ENCODE results near the gene UBE2O.

The UBE2O gene

DNA sequence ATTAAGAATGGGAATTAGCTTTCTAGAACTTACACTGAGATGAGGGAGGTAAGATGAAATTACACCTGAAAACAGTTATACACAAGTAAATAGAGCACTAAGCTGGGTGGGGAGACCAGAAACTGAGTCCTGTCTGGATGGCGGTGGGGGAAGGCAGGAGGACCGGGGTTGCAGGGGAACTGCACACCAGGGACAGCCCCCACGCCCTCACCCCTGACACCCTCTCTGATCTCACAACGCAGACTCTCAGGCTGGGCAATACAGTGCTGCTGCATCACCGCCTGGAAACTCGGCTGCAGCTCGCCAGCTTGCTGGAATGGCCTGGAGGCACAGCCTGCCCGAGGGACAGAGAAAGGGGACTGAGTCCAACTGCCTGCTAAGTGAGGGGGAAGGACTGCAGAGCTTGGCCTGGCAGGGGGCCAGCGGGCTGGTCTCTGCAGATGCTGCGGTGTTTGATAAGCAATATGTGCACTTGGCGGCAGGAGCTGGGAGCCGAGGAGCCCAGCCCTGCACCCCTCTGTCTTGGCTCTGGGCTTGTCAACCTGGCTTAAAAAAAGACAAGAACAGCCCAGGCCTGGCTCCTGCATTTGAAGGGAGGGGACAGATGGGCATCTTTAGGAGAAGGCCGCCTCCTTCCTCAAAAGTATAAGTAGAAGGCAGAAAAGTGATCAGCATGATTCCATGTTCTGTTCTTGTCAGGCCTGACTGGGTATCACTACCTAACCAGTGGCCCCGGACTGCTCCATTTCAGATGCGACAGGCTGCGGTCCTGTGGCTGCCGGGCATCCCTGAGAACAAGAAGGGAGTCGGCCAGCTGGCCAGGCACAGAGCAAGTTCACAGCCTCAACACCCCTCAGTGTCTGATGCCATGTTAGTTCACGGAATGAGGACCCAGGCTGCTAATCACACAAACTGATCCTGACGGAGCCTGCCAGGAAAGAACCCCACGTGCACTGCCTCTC lies 38.3 kb downstream of the UBE2O start:
- no peak for DNase-seq (ENCODE audit: low read depth)

DNA sequence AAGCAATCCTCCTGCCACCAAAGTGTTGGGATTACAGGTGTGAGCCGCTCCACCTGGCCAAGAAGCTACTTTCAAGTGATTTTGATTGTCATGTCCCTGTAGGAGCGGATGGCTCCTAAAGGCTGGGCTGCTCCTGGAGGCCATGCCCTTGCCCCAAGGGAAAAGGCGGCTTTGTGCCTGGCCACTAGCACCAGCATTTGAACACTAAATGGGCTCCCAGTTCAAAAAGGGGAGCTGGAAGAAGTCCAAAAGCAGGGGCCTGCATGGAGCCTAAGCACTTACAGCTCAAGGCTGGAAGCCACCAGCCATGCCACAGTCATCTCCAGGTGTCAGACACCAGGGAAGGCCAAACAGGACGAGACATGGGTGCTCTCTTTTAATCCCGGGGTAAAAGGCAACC lies 41.7 kb downstream of the UBE2O start:
- DNase-seq (ENCODE audit: low read depth): no peak

DNA sequence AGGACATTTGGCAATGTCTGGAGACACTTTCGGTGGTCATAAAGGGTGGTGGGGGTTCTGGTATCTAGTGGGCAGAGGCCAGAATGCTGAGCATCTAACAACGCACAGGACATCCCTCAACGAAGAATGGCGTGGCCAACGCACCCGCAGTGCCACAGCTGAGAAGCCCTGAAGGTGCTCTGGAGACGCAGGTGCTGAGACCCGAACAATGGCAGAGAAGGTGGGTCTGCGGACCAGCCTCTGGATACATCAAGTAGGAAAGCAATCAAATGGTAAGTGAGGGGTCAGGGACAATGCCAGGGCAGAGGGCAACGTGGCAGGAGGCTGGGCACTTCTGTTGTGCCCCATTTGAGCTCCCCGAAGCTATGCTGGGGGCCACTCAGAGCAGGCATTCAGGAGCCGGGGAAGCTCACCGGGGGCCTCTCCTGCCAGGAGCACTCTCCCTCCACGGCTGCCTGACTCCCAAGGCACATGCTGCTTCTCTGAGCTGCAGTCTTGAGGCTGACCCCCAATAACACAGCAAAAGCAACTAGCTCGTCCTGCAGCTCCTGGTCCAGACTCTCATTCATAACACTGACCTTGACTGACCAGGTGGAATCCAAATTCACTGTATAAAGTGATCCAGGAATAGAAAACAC lies 42.5 kb downstream of the UBE2O start:
- DNase-seq (ENCODE audit: low read depth): no peak

DNA sequence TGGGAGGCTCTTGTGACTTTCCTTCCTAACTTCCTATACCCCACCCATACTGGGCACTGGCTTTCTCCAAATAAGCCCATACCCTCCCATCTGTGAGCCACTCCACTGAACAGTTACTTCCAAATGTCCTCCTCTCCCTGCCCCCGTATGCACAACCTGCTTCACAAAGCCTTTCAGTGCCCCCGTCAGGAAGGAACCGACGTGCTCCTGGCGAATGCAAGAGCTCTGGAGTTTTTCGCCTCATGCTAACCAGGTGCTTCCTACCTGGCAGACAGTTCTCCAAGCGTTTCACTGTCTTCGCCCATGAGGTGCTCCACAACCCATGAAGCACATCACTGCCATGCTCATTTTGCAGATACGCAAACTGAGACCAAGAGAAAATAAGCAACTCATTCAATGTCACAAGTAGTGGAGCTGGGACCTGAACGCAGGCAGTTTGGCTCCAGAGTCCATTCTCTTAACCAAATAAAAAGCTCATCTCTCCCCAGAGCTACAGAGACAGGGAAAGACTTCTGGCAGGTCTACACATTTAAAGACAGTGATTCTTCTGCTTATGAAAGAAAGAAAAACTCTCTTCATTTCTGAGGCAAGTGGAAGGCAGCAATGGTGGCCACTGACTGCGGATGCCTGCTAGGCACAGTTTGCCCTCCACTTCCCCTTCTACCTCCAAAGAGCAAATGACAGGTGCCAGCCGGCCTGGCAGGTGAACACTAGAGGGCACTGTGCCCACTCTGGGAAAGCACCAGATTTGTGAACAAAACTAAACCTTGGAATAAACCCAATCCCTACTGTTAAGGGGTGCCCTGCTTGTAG lies 44.7 kb downstream of the UBE2O start:
- peak; percentile 25 for DNase-seq (ENCODE audit: low read depth)

DNA sequence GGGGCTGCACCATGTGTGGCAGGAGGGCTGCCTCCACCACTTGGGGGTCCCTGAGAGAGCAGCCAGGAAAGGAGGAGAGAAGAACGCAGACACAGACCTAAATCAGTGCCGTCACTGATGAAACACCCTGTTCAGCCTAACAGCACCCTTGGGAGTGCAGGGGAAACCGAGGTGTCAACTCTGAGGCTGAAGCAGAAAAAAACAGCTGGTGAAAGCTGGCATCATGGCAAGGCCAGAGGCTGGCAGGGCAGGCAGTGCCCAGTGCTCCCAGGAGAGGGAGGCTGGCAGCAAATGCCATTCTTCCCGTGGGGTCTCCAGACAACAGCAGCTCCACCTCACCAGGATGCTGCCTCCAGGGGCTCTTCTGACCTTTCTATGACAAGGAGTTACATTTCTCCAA lies 45.4 kb downstream of the UBE2O start:
- DNase-seq (ENCODE audit: low read depth): no peak

DNA sequence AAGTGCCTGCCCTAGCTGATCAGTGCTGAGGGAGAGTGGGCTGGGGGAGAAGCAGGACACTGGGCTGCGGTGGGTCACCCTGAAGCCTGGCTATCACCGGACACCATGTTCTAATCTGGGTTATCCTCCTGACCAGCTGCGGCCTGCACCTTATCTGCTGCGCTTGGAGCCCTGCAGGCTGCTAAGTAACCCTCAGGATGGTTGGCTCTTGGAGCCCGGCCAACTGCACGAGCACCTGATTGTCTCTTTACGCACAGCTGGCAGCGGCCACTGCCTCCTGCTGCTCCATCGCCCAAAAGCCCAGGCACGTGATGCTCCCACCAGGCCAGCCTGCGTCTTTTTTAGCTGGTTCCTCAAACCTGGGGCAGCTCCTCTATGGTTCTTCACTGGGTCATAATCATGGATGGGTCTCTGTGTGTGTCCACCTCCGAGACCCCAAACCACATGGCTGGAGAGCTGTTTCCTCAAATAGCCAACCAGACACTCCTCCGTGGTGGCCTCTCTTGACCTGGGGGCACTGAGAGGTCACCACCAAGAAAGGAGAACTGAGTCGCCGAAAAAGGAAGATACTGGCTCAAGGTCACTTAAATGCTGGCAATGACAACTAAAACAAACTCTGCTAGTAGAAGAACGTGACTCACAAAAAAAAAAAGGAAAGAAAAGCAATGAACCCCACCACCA lies 46.8 kb downstream of the UBE2O start:
- DNase-seq (ENCODE audit: low read depth): no peak

DNA sequence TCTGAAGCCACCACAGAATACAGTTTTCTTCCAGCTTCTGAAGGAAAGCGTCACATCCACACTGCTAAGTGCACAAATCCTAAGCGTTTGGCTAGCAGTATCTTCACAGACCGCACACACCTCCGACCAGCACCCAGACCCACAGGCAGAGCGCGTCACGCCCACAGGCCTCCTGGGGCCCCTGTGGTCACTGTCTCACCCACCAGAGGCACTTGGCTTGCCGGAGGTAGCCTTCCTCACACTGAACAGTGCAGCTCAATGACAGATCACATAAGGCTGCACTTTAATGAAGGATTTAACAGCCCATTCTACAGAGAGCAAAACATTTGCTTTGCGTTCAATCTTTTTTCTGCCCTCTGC lies 47.4 kb downstream of the UBE2O start:
- DNase-seq (ENCODE audit: low read depth): no peak

DNA sequence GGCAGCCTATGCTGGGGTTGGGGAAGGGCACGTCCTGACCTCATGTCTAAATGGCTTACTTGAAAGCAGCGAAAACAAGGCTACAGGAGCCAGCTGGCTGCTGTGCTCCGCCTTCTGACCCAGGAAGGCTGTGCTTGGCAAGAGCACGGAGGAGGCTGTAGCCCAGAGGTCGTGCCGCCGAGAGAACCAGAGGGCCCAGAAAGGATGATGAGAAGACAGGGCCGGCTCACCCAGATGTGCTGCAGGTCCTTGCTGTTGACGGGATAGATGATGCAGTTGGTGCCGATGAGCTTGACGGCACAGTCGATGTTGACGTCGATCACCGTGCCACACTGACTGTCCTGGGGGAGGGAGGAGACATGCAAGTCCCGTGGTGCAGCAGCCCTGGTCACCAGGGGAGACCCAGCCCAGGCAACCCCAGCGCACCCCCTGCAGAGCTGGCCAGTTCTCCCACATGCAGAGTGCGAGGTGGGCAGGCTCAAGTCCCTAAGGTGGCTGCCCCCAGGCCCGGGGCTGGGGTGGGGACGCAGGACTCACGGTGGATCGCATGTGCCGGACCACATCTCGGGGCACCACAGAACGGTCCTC lies 47.9 kb downstream of the UBE2O start:
- no peak for DNase-seq (ENCODE audit: low read depth)

DNA sequence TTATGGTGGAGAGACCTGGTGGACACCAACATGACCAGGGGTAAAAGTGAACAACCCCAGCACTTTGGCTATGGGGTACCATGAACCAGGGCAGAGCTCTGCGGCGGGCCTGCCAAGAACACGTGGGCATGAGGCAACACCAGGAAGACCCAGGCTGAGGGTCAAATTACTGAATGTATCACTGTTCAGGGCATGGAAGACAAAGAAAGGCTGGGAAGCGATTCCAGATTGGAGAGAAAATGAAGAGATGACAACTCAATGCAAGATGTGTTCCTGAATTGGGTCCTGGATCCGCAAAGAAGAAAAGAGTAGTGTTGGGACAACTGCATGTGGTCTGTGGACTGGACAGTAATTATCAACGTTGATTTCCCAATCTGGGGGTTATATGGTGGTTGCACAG lies 48.7 kb downstream of the UBE2O start:
- DNase-seq (ENCODE audit: low read depth): no peak

DNA sequence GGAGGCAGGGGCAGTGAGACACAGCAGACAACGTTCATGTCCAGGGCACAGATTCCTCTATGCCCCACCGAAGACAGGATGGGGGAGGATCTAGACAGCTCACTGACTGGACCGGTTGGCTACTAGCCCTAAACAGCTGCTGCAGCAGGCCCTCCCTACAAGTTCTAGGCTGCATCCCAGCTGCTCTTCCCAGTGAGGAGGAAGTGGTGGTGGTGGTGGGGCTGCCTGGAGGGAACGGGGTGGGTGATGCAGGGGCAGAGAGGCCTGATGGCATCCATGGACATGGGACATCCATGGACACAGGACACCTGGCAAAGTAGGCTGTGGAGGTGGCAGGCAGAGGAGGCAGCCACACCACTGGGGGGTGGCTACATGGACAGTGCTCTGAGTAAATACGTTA lies 50.2 kb downstream of the UBE2O start:
- no peak for DNase-seq (ENCODE audit: low read depth)

DNA sequence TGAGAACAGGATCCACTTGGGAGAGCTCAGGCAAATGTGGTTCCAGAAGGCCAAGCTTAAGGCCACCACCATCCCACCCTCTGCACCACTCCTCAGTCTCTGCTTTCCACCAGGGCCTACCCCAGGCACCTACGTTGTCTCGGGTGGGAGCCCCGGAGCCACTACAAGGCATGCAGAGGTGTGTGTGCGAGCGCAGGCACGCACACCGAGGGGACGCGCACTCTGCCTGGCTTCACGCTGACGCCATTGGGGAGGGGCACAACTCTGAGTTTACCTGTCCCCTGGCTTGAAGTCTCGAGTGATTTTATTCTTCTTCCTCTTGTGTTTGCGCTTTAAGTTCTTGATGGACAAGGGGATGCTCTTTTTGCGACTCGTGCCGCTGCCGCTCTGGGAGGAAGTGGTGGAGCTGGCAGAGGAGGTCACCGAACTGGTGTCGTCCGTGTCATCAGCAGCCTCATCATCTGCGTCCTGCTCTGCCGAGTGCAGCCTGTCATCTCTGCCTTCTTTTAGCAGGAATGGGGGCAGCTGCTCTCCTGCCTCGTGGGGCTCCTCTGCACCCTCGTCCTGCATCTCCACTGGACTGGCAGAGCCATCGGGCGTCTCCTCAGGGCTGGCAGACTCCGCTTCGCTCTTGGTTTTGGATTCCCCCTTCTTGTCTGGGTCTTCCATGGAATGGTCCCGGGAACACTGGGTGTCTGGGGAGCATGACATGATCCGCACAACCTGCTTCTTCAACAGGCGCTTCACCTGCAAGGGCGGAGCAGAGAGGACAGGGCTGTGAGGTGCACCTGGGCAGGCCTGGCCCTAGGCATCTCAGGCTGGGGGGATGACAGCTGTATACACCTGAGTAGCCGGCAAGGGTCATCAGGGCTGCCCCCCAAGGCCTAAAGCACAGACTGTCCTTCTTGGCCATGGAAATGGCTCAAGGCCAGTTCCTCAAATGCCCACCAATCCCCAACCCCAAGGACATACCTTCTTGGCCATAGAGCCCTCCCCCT lies 53.5 kb downstream of the UBE2O start:
- DNase-seq (ENCODE audit: low read depth): no peak

DNA sequence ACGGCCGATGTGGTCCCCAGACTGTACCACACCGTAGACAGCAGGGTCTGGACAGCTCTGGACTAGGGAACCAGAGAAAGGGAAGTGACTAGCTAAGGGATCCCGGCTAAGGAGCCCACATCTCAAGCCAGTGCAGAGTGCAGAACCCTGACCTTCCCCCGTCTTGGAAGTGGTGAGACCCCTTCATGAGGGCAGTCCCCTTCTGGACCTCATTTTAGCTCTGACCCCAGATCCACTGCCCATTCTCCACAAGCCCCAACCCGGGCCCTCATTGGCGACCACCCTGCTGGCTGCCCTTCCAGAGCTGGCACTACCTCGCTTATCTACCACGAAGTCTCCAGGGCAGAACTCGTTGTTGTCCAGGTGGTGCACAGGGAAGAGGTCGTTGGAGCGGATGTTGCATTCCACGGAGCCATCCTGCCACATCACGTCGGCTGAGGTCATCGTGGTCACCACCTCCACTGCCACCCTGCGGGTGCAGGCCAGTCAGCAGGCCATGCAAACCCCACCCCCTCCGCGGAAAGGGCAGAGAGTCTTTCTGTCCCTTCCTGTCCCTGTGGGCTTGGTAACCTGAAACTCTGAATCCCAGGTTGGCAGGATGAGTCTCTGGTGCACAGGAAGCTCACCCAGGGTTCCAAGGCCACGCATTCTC lies 54.3 kb downstream of the UBE2O start:
- DNase-seq (ENCODE audit: low read depth): no peak

DNA sequence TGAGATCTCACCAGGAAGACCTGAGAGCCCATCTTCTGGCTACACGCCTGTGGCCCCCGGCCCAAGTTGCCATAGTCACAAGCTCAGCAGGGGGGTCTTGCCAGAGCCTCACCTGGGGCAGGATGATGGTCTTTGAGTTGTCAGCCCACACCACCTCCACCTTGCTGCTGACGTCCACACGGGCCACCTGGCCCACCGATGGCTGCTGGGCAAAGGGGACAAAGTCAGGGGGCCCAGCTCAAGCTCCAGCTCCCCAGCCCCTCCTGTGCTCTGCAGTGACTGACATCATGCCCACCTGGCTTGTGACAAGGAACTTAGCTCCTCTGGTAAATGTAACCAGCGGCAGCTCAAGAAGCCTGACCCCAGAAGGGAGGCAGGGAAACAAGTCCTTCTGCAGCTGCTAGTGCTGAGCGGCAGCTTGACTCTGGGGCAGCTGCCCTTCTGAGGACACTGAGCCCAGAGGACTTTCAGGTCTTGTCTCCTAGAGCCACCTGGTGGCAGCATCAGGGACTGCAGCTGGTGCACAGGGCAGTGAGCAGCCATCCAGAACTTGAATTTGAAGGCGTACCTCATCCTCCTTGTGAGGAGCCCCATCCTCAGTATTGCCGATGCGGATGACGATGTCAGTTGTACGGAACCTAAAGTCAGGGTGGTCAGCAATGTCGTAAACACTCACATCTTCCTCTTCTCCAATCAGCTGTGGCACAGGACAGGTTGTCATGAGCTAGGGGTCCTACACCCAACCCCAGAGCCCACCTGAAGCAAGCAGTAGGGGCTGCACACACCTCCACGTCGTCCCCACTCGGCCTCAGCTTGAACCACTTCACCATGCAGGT lies 55.0 kb downstream of the UBE2O start:
- peak; percentile 48 for DNase-seq (ENCODE audit: low read depth)

DNA sequence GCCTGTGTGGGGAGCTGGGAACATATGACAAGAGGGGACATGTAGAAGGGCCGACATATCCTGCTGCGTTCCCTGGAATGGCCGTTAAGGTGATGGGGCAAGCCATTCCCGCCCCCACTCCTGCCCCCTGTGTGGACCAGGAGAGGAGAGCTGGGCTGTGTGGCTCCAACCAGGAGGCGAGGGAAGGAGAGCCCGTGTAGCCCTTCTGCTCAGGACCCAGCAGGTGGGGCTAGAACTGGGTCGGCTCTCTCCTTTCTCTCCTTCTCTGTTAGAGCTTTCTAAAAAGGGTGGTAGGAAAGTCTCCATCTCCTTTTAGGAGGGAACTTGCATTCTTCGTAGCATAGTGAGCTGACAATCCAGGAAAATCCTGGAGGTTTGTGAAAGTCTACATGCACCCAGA lies 55.8 kb downstream of the UBE2O start:
- DNase-seq (ENCODE audit: low read depth): no peak

DNA sequence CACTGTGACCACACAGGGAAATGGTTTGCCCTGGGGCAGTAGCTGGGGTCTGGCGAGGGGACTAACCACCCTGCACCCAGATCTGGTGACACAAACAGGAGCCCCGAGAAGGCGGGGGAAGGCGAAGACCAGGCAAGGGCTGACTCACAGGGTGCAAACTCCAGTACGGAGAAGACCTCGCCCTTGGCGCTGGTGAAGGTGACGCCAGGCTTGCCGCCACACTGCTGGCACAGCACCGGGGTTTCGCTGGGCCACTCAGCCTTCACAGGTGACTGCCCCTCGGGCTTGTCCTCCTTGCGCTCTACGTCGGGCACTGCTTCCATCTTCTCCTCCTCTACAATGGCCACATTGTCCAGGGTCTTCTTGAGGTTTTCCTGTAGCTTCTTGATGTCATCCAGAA lies 57.0 kb downstream of the UBE2O start:
- no peak for DNase-seq (ENCODE audit: low read depth)

DNA sequence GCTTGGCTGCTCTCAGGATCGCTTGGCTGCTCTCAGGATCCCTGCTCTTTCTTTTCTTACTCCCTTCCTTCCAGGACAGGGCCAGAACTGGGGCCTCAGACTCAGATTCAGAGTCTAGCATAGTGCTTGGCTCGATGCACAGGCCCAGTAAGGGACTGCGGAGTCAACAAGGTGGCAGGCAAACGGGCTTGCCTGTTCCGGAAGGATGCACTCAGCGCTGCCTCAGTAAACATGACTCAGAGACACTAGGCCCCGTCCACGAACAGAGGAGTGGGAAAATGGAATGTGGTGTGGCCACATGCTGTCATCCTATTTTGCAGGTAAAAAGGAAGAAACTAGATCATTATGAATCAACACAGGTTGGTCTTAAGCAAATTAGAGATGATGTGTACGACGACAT lies 58.8 kb downstream of the UBE2O start:
- DNase-seq (ENCODE audit: low read depth): no peak

DNA sequence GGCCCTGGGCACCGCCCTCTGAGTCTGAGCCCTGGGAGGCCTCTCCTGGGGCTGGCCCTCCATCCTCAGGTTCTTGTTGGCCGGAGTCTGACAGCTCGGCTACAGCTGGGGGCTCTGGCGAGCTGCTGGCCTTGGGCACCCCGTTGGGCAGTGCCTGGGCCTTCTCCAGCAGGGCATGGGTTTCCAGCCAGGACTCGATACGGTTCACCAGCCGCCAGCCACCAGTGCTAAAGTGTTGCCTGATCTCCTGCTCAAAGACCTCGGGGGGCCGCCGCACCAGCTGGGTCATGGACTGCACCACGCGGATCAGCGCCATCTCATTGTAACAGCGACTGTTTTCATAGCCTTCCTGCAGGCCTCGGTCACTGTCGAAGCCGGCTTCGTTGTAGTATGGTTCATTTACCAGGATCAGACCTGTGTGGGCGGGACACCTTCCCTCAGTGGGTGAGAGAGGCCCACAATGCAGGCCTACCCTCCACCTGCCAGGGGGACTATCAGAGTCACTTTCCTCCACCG lies 61.7 kb downstream of the UBE2O start:
- DNase-seq (ENCODE audit: low read depth): no peak

DNA sequence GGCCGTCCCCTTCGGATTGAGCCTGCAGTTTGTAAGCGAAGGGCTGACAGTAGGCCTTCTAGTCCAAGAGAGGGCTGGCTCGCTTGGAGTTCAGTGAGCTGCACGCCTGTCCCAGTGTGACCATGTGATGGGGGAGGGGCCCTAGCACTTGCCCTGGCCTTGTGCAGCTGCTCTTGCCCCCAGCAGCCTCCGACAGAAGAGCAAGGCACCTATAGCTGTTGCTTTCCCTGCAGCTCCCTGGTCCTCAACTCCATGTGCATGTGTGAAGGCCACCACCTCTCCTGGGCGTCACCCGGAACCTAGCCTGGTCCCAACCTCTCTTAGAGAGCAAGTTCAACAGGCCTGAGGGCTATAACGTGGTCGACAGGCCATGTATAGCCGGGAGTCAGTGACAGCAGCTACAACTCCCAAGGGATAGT lies 62.9 kb downstream of the UBE2O start:
- DNase-seq (ENCODE audit: low read depth): no peak

Measured in T-helper 22 cell (primary cell).